ENCODE results near the gene INPP4B. TPM values are rescaled to one million over a fixed set of nuclear protein-coding genes. Genes with fewer than 3 reads are reported as not detected.

Gene INPP4B
- polyA plus RNA-seq, 1 experiment, result 5.1 TPM

GRCh38 chr4:142316025-142316424 is 530.1 kb downstream of the INPP4B start:
- Histone ChIP-seq H3K9me3 (ENCODE audit: control insufficient read depth, insufficient read depth, low read length) (no peaks in the 10 kb centered on the region), H3K27ac (ENCODE audit: low read depth, low read length) (no peak overlapping the region), H3K27me3 (ENCODE audit: control insufficient read depth, insufficient read depth, low read length) (no peaks in the 10 kb centered on the region), H3K4me3 (ENCODE audit: low read depth, low read length) (no peak overlapping the region)
- ChIA-PET POLR2A (no interaction called here), CTCF (interaction anchor here (0.6 kb wide), 1 partner anchor 599 kb away, joined by 3 read pairs; no protein-coding TSS in a partner anchor)
- no peak for TF ChIP-seq CTCF (IDR thresholded peaks at IDR 0.05; ENCODE audit: low read depth, low read length)
- DNase-seq (ENCODE audit: low read depth, low spot score), result no peak

GRCh38 chr4:142314686-142315085 is 531.4 kb downstream of the INPP4B start:
- H3K4me3 ChIP-seq (ENCODE audit: low read depth, low read length), result no peak overlapping the region
- ChIA-PET POLR2A (no interaction called here), CTCF (no interaction called here)

GRCh38 chr4:142314247-142314646 is 531.9 kb downstream of the INPP4B start:
- POLR2A ChIA-PET, result no interaction called here
- Histone ChIP-seq H3K9me3 (ENCODE audit: control insufficient read depth, insufficient read depth, low read length) (no peaks in the 10 kb centered on the region), H3K27me3 (ENCODE audit: control insufficient read depth, insufficient read depth, low read length) (no peaks in the 10 kb centered on the region), H3K4me3 (ENCODE audit: low read depth, low read length) (no peak overlapping the region), H3K27ac (ENCODE audit: low read depth, low read length) (no peak overlapping the region)
- no peak for TF ChIP-seq CTCF (IDR thresholded peaks at IDR 0.05; ENCODE audit: low read depth, low read length)
- DNase-seq (ENCODE audit: low read depth, low spot score), result no peak
- CTCF ChIA-PET, result no interaction called here

More at GRCh38 chr4:142314686-142315085, 531.4 kb downstream of the INPP4B start:
- Histone ChIP-seq H3K27ac (ENCODE audit: low read depth, low read length) (no peak overlapping the region), H3K9me3 (ENCODE audit: control insufficient read depth, insufficient read depth, low read length) (no peaks in the 10 kb centered on the region), H3K27me3 (ENCODE audit: control insufficient read depth, insufficient read depth, low read length) (no peaks in the 10 kb centered on the region)
- no peak for DNase-seq (ENCODE audit: low read depth, low spot score)
- no peak for TF ChIP-seq CTCF (IDR thresholded peaks at IDR 0.05; ENCODE audit: low read depth, low read length)

- POLR2A ChIA-PET, result no interaction called here
- CTCF ChIA-PET, result no interaction called here
- TF ChIP-seq CTCF (IDR thresholded peaks at IDR 0.05; ENCODE audit: low read depth, low read length), result no peak
Measured at GRCh38 chr4:142312391-142312790, 533.7 kb downstream of the INPP4B start.

GRCh38 chr4:142311916-142312315 is 534.2 kb downstream of the INPP4B start:
- no peak overlapping the region for H3K27ac ChIP-seq (ENCODE audit: low read depth, low read length)
- H3K27me3 ChIP-seq (ENCODE audit: control insufficient read depth, insufficient read depth, low read length), result no peaks in the 10 kb centered on the region
- DNase-seq (ENCODE audit: low read depth, low spot score), result no peak
- H3K4me3 ChIP-seq (ENCODE audit: low read depth, low read length), result no peak overlapping the region
- no peak for TF ChIP-seq CTCF (IDR thresholded peaks at IDR 0.05; ENCODE audit: low read depth, low read length)
- CTCF ChIA-PET, result no interaction called here
- POLR2A ChIA-PET, result no interaction called here
- H3K9me3 ChIP-seq (ENCODE audit: control insufficient read depth, insufficient read depth, low read length), result no peaks in the 10 kb centered on the region

More at GRCh38 chr4:142312391-142312790, 533.7 kb downstream of the INPP4B start:
- H3K27me3 ChIP-seq (ENCODE audit: control insufficient read depth, insufficient read depth, low read length), result no peaks in the 10 kb centered on the region
- H3K27ac ChIP-seq (ENCODE audit: low read depth, low read length), result no peak overlapping the region
- H3K4me3 ChIP-seq (ENCODE audit: low read depth, low read length), result no peak overlapping the region
- DNase-seq (ENCODE audit: low read depth, low spot score), result no peak
- no peaks in the 10 kb centered on the region for H3K9me3 ChIP-seq (ENCODE audit: control insufficient read depth, insufficient read depth, low read length)

All from AG04450 (cell line).